ENCODE results near the gene TNRC18.
"Not testable (repeated sequence)": the region's sequence is repeated elsewhere in the genome, so short reads cannot be mapped to it uniquely, and the experiment has no call there.

The TNRC18 gene

DNA sequence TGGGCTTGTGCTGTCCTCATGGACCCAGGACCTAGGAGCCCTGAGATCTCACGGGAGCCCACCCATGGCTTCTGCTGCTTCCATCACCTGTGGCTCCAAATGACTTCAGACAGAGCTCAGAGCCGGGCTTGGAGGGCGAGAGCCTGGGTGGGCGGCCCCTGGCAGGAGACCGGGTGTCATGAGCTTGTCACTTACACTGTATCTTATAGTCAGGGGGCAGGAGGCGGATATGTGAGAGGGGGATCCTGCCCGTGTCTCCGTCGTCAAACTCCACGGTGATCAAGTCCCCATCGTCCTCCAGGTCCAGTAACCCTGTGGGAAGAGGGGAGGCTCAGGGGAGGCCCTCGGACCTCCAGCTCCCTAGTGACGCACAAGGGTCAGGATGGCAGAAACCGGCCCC, 107.9 kb downstream of the TNRC18 start:
- no peak for DNase-seq (ENCODE audit: low spot score)

GRCh38 chr7:5314864-5315263, 108.8 kb downstream of the TNRC18 start:
- DNase-seq (ENCODE audit: low spot score), result no peak

- DNase-seq (ENCODE audit: low spot score), result not testable (repeated sequence)
These were observed 110.4 kb downstream of the TNRC18 start for GRCh38 chr7:5313076-5313885.

- not testable (repeated sequence) for DNase-seq (ENCODE audit: low spot score)
These were observed 111.2 kb downstream of the TNRC18 start for GRCh38 chr7:5312276-5313070.

DNA sequence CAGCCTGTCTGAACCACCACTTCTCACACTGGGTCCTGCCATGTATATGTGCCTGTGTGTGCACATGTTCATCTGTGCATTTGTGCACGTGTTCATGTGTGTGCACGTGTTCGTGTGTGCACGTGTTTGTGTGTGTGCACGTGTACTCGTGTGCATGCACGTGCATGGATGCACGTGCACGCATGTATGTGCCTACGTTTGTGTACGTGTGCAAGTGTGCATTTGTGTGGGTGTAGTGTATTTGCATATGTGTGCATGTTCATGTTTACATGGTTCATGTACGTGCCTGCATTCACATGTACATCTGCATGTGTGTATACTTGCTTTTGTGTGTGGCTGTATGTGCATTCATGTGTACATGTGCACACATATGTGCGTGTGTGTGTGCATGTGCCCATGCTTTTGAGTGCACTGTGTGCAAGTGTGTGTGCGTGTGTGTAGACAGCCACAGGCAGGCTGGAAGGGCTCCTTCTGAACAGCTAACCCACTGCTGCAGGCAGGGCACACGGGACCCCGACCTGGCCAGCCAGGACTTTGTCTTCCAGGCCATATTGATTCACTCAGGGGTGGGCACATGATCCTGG, 112.7 kb downstream of the TNRC18 start:
- DNase-seq (ENCODE audit: low spot score), result no peak

- DNase-seq (ENCODE audit: low spot score), result no peak
These were observed 114.5 kb downstream of the TNRC18 start for GRCh38 chr7:5309146-5309545.

DNA sequence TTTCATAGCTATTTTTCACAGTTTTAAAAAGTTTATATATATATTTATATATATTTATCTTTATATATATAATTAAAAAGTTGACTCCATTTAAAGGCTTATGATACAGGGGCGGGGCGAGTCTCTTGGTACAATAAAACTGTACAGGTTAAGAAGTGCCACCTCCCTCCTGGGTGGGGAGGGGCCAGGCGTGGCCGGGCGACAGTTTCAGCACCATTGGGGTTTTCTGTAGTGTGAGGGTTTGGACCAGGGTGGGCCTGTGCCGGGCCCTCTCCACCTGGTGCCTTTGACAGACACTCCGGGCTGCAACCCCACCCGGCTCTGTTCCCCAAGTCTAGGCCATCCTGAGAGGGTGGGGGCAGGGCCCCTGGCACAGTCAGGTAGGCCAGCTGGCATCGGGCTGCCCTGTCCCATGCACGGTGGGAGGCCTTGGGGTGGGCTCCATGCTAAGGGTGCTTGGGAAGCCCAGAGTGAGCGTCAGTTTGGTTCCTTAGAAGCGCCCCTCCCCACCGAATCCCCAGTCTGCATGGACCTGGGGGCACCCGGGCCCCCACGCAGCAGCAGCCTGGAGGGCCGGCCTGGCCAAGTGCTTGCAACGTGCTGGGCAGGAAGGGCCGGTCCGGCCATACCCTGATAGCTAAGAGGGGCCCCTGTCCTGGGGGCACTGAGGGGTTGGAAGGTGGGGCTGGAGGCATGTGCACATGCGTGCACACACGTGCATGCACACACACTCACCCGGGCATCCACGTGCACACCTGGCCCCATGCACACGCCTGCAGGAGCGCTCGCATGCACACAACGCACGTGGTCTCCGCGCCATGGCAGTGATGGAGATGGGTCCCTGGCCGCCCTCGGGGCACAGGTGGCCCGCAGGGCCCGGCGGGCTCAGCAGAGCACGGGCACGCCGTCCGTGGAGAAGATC, 116.2 kb downstream of the TNRC18 start:
- DNase-seq (ENCODE audit: low spot score), result not testable (repeated sequence)

DNA sequence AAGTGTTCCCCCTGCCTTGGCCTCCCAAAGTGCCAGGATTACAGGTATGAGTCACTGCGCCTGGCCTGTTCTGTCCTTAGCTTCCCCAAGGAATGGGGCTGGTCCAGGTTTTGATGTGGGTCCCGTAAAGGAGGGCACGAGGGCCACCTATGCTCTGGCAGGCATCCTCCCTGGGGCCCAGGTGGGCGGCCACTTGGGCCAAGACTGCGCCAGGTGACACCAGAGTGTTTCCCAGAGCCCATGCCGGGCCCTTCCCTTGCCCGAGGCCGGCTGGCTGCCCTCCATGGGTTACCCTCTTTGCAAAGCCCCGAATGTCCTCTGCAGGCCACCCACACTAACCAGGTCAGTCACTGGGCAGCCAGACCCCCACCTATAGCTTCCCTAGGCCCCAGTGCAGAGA, 118.6 kb downstream of the TNRC18 start:
- DNase-seq (ENCODE audit: low spot score), result not testable (repeated sequence)

GRCh38 chr7:5303591-5304505, 119.8 kb downstream of the TNRC18 start:
- DNase-seq (ENCODE audit: low spot score), result no peak

DNA sequence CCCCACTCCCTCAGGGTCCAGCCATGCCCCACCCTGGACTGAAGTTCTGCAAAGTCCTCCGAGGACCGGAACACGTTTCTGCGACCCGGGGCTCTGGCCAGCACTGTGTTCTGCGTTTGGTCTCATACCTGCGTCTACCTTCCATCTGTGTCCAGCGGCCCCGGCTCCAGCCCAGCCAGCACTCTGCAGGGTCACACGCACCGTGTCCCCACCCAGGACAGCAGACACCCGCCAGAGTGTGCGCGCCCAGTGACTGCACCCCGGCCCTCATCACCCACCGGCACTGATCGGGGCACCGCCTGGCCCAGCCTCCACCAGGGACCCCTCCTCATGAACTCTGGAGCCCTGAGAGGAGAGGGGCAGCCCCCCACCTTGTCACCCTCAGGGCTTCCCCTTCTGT, 120.6 kb downstream of the TNRC18 start:
- DNase-seq (ENCODE audit: low spot score), result no peak

DNA sequence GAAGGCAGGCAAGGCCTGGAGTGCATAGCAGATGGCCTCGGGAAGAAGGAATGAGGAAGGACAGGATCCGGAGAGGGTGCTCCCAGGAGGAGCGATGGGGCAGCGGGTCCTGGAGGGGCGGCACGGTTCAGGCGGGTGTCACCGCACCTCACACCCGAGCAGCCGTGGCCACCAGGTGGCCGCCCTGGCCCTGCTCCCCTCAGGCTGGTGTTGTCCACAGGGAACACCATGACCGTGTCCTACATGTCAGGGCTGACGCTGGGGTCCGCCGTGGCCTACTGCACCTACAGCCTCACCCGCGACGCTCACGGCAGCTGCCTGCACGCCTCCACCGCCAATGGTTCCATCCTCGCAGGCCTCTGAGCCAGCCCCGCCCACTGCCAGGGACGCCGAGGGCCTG, 121.1 kb downstream of the TNRC18 start:
- DNase-seq (ENCODE audit: low spot score), result no peak

DNA sequence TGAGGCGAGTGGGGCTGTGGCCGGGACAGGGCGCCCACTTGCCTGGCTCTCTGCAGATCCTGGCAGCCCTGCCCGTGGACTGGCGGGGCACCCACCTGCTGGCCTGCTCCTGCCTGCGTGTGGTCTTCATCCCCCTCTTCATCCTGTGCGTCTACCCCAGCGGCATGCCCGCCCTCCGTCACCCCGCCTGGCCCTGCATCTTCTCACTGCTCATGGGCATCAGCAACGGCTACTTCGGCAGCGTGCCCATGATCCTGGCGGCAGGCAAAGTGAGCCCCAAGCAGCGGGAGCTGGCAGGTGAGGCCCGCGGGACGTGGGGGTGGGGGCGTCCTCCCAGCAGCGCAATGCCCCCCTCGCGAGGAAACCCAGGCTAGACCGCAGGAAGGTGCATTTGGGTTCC, 123.3 kb downstream of the TNRC18 start:
- DNase-seq (ENCODE audit: low spot score), result no peak

- no peak for DNase-seq (ENCODE audit: low spot score)
These were observed 126.9 kb downstream of the TNRC18 start for GRCh38 chr7:5296611-5297226.

GRCh38 chr7:5296015-5296610, 127.5 kb downstream of the TNRC18 start:
- no peak for DNase-seq (ENCODE audit: low spot score)

- DNase-seq (ENCODE audit: low spot score), result no peak
These were observed 128.3 kb downstream of the TNRC18 start for GRCh38 chr7:5295039-5296014.

- DNase-seq (ENCODE audit: low spot score), result no peak
These were observed 129.3 kb downstream of the TNRC18 start for GRCh38 chr7:5294169-5294987.

- DNase-seq (ENCODE audit: low spot score), result not testable (repeated sequence)
These were observed 131.8 kb downstream of the TNRC18 start for GRCh38 chr7:5291711-5292335.

Data from COLO829 (cell line).